Activated naive CD8-positive, alpha-beta T cell treated with anti-CD3 and anti-CD28 coated beads for 36 hours (primary cell): ENCODE data around the gene LONP2. TPM values are rescaled to one million over a fixed set of nuclear protein-coding genes. Genes with fewer than 3 reads are reported as not detected.
"Not testable (repeated sequence)": the region's sequence is repeated elsewhere in the genome, so short reads cannot be mapped to it uniquely, and the experiment has no call there.

Experiments
- DNase-seq: peaks from one replicate; pipeline ENCODE4 v3.0.0; 2021
- H3K27ac Mint-ChIP-seq: one replicate; pipeline ENCODE4 v1.8.0; 2022; ENCODE audit warnings: mild to moderate bottlenecking, moderate library complexity, mixed read lengths
- H3K27me3 Mint-ChIP-seq: one replicate; pipeline ENCODE4 v1.8.0; 2022; ENCODE audit warnings: mild to moderate bottlenecking, mixed read lengths
- H3K36me3 Mint-ChIP-seq: one replicate; pipeline ENCODE4 v1.8.0; 2021; ENCODE audit warnings: mild to moderate bottlenecking, mixed read lengths
- H3K4me1 Mint-ChIP-seq: one replicate; pipeline ENCODE4 v1.8.0; 2021; ENCODE audit warnings: mixed read lengths
- H3K4me3 Mint-ChIP-seq: one replicate; pipeline ENCODE4 v1.8.0; 2022; ENCODE audit warnings: mild to moderate bottlenecking, moderate library complexity, mixed read lengths
- H3K9me3 Mint-ChIP-seq: one replicate; pipeline ENCODE4 v1.8.0; 2022; ENCODE audit warnings: mixed read lengths
- total RNA-seq, 2 experiments: library from RNA; stranded (reverse); gene quantifications; one replicate each; pipeline ENCODE4 v1.2.3, GENCODE V29; 2021

Gene LONP2
- total RNA-seq, 2 experiments from 2014 or later, result 52.2 to 53.0 TPM

DNA sequence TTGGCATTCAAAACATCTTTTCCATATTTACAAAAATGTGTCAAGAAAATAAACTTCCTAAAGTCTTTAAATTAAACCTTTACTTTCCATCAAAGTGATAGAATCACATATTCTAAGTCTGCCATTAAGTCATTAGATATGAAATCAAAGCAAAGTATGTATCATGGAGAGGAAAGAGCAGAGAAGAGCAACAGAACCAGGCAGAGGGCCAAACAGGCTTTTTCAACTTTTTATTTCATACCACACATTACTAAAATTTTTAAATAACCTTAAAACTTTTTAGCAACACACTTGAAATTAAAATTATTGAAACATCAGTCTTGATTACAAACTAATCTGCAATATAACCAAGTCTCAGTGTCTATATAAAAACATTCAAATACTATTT is 127.3 kb downstream of the LONP2 start:
- Mint-ChIP-seq H3K4me3 (no peak overlapping the region), H3K9me3 (no peaks in the 10 kb centered on the region), H3K27me3 (no peaks in the 10 kb centered on the region), H3K36me3 (peaks cover 3% of the 10 kb centered on the region), H3K4me1 (peaks cover 31% of the 10 kb centered on the region), H3K27ac (no peak overlapping the region)
- DNase-seq, result no peak

DNA sequence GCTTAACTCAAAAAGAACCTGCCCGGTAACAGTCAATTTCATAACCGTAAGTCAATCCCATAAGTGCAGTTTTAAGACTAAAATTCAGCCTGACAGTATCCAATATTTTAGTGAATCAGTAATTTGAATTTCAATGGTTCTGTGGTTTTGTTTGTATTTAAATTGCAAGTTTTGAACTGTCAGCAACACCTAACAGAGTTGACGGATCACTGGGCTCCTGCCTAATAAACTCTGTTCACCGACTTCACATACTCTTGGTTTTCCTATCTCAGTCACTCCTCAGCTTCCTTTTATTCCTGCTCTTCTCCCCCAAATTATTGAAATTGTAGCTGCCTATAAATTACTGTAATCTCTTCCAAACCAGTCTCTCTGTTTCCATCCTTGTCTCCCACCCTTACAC is 128.6 kb downstream of the LONP2 start:
- DNase-seq, result no peak
- H3K36me3 Mint-ChIP-seq, result peaks cover 3% of the 10 kb centered on the region
- peaks cover 20% of the 10 kb centered on the region for H3K4me1 Mint-ChIP-seq
- H3K4me3 Mint-ChIP-seq, result no peak overlapping the region
- H3K27ac Mint-ChIP-seq, result no peak overlapping the region
- H3K27me3 Mint-ChIP-seq, result no peaks in the 10 kb centered on the region
- no peaks in the 10 kb centered on the region for H3K9me3 Mint-ChIP-seq

DNA sequence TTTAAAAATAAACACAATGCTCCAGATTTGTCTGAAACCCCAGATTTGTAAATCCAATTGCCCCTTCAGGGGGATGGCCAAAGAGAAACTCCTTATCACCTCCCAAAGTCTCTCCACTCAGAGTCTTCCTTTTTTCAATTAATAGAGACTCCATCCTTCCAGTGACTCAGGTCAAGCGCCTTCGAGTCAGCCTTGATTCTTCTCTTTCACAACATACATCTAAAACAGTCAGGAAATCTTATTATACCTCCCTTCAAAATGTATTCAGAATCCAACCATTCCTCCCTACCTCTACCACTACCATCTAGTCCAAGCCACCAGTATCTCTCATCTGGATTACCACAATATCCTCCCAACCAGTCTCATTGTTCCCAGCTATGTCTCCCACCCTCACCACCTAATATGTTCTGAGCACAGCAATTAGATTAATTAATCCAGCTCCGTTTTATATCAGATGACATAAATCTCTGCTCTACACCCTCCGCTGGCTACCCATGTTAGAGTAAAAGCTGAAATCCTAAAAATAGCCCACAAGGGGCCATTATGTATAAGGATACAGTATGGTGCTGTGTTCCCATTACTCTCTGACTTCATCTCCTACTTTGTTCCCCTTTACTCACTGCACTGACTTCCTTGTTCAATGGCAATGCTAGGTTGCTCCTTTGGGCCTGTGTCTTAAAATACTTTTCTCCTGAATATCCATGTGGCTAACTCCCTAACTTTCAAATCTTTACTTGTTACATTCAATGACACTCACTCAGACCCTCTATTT is 129.3 kb downstream of the LONP2 start:
- Mint-ChIP-seq H3K27ac (no peak overlapping the region), H3K27me3 (no peaks in the 10 kb centered on the region), H3K4me3 (no peak overlapping the region), H3K9me3 (no peaks in the 10 kb centered on the region), H3K36me3 (peaks cover 3% of the 10 kb centered on the region), H3K4me1 (peaks cover 20% of the 10 kb centered on the region)
- DNase-seq, result no peak

DNA sequence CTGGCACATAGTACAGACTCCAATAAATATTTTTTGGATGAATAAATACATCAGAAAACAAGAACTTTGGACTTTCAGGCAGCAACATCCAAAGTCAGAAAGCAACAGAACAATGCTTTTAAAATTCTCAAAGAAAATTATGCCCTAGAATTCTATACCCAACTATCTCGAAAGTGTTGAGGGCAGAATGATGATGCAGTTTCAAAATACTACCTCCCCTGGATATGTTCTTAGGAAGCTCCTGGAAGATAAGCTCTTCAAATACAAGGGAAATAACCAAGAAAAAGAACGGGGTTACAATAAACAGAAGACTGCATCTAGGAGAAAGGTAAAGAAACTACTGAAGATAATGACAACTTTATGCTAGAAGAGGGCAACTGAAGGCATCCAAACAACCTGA is 130.2 kb downstream of the LONP2 start:
- Mint-ChIP-seq H3K36me3 (peaks cover 3% of the 10 kb centered on the region), H3K4me1 (peaks cover 28% of the 10 kb centered on the region), H3K9me3 (no peaks in the 10 kb centered on the region), H3K4me3 (no peak overlapping the region), H3K27me3 (no peaks in the 10 kb centered on the region), H3K27ac (no peak overlapping the region)
- no peak for DNase-seq

DNA sequence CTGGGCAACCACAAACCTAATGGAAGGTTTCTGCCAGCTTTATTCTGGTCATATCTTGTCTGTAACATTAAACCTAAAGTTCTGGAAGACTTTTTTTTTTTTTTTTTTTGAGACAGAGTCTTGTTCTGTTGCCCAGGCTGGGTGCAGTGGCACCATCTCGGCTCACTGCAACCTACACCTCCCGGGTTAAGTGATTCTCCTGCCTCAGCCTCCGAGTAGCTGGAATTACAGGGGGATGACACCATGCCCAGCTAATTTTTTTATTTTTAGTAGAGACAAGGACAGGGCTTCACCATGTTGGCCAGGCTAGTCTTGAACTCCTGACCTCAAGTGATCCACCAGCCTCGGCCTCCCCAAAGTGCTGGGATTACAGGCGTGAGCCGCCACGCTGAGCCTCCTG is 133.2 kb downstream of the LONP2 start:
- H3K27me3 Mint-ChIP-seq, H3K27ac Mint-ChIP-seq, H3K4me3 Mint-ChIP-seq, H3K9me3 Mint-ChIP-seq, DNase-seq: not testable (repeated sequence)
- Mint-ChIP-seq H3K36me3 (peaks cover 13% of the 10 kb centered on the region), H3K4me1 (peaks cover 32% of the 10 kb centered on the region)

DNA sequence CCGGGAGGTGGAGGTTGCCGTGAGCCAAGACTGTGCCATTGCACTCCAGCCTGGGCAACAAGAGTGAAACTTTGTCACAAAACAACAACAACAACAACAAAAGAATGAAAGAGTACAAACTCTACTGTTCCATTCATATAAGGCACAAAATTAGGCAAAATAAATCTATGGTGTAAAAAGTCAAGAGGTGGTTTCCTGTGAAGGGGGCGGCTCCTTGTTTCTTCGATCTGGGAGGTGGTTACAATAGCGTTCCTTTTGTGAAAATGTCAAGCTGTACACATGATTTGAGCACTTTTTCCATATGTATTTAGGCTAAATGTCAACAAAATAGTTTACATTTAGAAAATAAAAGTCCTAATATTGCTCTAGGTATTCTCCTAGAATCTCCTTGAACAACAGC is 134.2 kb downstream of the LONP2 start:
- Mint-ChIP-seq H3K4me1 (peaks cover 36% of the 10 kb centered on the region), H3K27ac (no peak overlapping the region), H3K36me3 (peaks cover 14% of the 10 kb centered on the region), H3K4me3 (no peak overlapping the region), H3K27me3 (no peaks in the 10 kb centered on the region), H3K9me3 (peaks cover 1% of the 10 kb centered on the region)
- DNase-seq, result no peak

DNA sequence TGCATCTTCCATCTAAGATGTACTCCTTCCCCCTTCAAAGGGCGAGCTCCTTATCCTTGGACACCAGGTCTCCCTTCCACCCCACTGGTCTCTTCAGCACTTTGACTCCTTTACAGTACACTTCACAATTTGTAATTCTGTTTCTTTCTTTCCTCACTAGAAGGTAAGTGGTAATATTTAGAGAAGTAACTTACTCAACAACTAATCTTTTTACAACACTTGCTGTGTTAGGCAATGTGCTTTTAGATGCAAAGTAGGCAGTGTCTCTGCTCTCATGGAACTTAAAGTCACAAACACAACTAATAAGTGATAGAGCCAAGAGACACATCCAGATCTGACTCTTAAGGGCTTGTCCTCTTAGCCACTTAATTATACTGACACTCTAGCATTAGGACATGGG is 134.7 kb downstream of the LONP2 start:
- Mint-ChIP-seq H3K9me3 (peaks cover 1% of the 10 kb centered on the region), H3K27ac (no peak overlapping the region), H3K4me3 (no peak overlapping the region), H3K36me3 (peaks cover 16% of the 10 kb centered on the region), H3K27me3 (no peaks in the 10 kb centered on the region), H3K4me1 (peaks cover 42% of the 10 kb centered on the region)
- DNase-seq, result no peak

DNA sequence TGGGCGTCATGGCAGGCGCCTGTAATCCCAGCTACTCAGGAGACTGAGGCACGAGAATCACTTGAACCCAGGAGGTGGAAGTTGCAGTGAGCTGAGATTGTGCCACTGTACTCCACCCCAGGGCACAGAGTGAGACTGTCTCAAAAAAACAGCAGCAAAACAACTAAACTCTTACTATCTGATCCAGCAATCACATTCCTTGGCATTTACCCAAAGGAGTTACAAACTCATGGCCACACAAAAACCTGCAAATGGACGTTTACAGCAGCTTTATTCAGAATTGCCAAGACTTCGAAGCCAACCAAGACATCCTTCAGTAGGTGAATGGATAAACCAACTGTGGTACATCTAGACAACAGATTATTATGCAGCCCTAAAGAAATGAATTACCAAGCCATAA is 137.1 kb downstream of the LONP2 start:
- H3K27me3 Mint-ChIP-seq, result no peaks in the 10 kb centered on the region
- H3K36me3 Mint-ChIP-seq, result peaks cover 19% of the 10 kb centered on the region
- H3K9me3 Mint-ChIP-seq, result peaks cover 1% of the 10 kb centered on the region
- no peak overlapping the region for H3K4me3 Mint-ChIP-seq
- peaks cover 45% of the 10 kb centered on the region for H3K4me1 Mint-ChIP-seq
- H3K27ac Mint-ChIP-seq, result no peak overlapping the region
- no peak for DNase-seq

DNA sequence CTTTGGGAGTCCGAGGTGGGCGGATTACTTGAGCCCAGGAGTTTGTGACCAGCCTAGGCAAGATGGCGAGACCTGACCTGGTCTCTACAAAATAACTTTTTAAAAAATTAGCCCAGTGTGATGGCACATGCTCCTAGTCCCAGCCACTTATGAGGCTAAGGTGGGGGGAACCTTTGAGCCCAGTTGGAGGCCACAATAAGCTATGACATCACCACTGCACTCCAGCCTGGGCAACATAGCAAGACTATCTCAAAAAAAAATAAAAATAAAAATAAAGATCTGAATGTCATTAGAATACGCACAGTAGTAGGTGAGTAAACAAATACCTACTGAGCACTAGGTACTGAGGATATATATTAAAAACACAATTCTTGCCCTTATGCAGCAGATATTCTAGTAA is 138.0 kb downstream of the LONP2 start:
- Mint-ChIP-seq H3K4me1 (peaks cover 44% of the 10 kb centered on the region), H3K27me3 (no peaks in the 10 kb centered on the region), H3K36me3 (peaks cover 17% of the 10 kb centered on the region), H3K27ac (no peak overlapping the region), H3K4me3 (no peak overlapping the region), H3K9me3 (peaks cover 1% of the 10 kb centered on the region)
- no peak for DNase-seq

DNA sequence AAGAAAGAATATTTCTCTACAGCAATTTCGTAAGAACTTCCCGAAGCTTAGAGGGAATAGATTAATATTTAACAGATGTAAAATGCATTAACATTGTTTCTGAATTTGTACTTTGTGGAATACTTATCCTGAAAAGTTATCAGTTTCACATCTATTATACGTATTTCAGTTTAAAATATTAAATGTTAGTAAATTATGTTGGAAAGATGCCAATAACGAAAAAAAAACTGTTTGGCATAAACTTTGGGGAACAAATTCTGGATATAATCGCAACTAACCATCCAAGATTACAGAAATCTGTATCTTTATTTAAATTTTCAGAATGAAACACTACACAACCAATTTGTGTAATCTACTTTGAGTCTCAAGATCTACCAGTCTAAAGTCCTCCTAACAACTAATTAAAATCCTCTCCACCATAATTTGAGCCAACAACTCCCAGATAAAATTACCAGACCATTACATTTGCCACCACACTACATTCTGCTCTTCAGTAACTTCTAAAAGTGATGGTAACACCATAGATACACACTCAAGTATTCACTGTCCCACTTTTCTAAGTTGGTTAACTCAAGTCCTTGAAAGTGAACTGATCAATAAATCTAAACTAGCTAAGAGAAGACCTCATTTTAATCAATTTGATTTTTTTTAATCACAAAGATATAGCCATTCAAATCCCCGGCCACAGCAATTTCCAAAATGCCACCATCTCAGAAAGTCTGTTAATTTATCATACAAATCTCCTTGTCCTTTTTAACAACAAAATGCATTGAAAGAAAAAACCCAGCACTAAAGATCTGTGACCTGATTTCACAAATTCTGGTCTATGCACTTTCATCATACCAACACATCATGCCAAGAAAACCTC is 139.1 kb downstream of the LONP2 start:
- Mint-ChIP-seq H3K4me3 (peak overlapping the region; percentile 97), H3K4me1 (peaks cover 42% of the 10 kb centered on the region), H3K9me3 (peaks cover 1% of the 10 kb centered on the region), H3K27ac (no peak overlapping the region), H3K27me3 (no peaks in the 10 kb centered on the region), H3K36me3 (peaks cover 17% of the 10 kb centered on the region)
- no peak for DNase-seq

DNA sequence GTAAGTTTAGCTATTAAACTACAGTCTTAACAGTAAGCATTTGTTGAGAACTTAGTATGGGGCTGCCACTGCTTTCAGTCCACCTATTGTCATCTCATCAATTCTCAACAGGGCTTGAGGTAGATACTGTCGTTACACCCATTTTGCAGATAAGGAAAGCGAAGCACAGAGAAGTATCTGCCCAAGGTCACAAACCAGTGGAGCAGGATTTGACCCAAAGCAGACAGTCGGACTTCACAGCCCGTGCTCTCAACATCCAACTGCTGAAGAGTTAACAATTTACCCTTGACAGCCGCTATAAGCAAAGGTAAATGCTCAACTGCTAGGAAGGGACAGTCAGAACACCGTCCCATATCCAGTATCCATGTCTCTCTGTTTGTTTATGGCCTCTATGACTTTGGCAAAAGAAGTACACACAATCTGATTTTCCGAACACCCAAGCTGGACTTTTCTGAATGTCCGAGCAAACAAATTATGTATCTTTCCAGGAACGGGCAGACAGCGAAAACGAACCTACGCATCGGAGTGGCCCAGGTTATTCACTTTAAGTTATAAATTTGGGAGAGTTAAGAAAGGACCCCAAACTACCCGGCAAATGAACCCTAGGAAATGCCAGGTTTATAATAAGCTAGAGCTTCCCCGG is 139.9 kb downstream of the LONP2 start:
- H3K27me3 Mint-ChIP-seq, result no peaks in the 10 kb centered on the region
- H3K9me3 Mint-ChIP-seq, result peaks cover 1% of the 10 kb centered on the region
- H3K4me1 Mint-ChIP-seq, result peaks cover 34% of the 10 kb centered on the region
- H3K27ac Mint-ChIP-seq, result peak overlapping the region; percentile 87
- peaks cover 17% of the 10 kb centered on the region for H3K36me3 Mint-ChIP-seq
- no peak for DNase-seq
- peak overlapping the region; percentile 97 for H3K4me3 Mint-ChIP-seq

DNA sequence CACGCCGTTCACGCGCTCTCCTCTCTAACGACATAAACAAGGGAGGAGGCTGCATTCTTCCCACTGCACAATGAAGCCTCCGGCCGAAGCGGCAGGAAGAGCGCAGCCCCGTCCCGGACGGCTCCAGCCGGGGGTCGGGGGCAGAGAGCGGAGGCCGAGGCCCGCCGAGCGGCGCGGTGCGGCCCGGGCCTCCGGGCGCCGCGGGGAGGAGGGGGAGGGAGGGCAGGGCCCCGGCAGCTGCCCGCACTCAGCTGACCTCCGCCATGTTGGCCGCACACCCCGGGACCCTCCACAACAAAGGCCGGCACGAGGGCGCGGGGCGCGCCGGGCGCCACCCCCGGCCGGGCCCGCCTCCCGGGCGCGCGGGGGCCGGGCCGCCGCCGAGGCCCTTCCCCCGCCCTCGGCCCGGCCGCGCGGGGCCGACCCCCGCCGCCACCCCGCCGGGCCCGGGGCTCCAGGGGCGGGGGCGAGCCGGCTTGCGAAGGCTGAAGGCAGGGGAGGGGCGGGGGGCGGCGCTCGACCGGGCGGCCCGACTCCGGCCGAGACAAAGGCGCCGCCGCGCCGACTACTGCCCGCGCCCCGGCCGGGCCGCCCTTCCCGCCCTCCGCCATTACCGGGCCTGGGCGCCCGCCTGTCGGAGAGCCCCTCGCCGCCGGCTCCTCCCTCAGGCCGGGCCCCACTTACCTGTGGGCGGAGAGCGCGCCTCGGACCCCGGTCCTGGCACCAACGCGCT is 140.6 kb downstream of the LONP2 start:
- no peaks in the 10 kb centered on the region for H3K27me3 Mint-ChIP-seq
- peak overlapping the region; percentile 87 for H3K27ac Mint-ChIP-seq
- H3K4me1 Mint-ChIP-seq, result peaks cover 27% of the 10 kb centered on the region
- peak overlapping the region; percentile 97 for H3K4me3 Mint-ChIP-seq
- H3K9me3 Mint-ChIP-seq, result peaks cover 1% of the 10 kb centered on the region
- peaks cover 17% of the 10 kb centered on the region for H3K36me3 Mint-ChIP-seq
- DNase-seq, result peak; percentile 33

DNA sequence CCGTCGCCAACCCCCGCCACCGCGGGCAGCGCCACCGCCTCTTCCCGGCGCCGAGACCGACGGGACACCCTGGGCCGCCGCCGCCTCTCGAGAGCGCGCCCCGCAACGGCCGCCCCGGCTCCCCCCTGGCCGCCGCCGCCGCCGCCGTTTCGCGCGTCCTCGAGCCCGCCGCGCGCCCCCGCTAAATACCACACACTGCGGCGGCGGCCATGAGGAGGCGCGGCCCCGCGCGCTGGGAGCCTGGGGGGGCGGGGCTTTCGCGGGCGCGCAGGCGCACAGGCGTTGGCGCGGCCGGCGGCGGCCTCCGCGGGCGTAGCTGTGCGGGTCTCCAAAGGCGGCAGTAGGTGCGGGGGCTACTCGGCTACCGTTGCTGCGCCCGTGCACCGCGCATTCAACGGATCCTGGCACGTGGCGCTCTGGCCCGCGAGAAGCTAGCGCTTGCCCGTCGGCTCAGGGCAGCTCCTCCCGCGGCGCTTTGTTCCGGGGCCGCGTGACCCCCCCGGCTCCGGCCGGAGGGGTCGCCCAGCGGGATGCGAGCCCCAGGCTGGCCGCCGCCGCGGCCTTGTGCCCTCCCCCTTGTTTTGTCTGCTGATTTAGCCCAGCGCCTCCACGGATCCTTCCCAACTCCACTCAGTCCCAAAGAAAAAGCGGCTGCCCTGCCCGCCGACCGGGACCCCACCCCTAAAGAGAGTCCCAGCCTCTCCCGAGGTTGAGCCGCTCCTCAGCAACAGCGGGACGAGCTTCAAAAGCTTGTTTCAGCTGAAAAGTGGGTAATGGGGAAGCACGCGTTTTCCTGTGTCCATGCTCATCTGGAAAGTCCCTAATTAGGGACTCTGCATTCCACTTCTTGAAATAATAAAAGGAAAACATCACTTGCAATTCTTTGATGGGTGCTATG is 141.4 kb downstream of the LONP2 start, which contains the start of gene SIAH1:
SIAH1 (minus strand) TSS at position 161 of the 898 bp plus-strand sequence. CDS start 22,985 bp downstream, outside the sequence.
- H3K4me1 Mint-ChIP-seq, result peaks cover 21% of the 10 kb centered on the region
- no peaks in the 10 kb centered on the region for H3K9me3 Mint-ChIP-seq
- peak within 1 kb of the TSS; percentile 93 for H3K27ac Mint-ChIP-seq
- peak; percentile 90 for DNase-seq
- peaks cover 15% of the 10 kb centered on the region for H3K36me3 Mint-ChIP-seq
- no peaks in the 10 kb centered on the region for H3K27me3 Mint-ChIP-seq
- peak within 1 kb of the TSS; percentile 97 for H3K4me3 Mint-ChIP-seq
